Measurements from ENCODE around the gene CLASP1. TPM values are rescaled to one million over a fixed set of nuclear protein-coding genes. Genes with fewer than 3 reads are reported as not detected.

Gene CLASP1
- total RNA-seq, 2 experiments from 2014 or later: 60.3 to 61.4 TPM

DNA sequence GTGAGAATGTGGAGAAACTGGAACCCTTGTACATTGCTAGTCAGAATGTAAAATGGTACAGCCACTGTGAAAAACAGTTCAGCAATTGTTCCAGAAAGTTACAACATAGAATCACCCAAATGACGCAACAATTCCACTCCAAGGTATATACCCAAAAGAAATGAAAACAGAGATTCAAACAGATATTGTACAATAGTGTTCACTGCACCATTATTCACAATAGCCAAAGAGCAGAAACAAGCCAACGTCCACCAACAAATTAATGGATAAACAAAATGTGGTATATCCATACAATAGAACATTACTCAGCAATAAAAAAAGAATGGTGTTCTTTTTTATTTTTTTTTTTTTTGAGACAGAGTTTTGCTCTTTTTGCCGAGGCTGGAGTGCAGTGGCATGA lies 10.9 kb downstream of the CLASP1 start:
- peaks cover 22% of the 10 kb centered on the region for H3K36me3 Mint-ChIP-seq (ENCODE audit: low read depth)
- H3K4me3 Mint-ChIP-seq: no peak overlapping the region
- peaks cover 9% of the 10 kb centered on the region for H3K9me3 Mint-ChIP-seq
- DNase-seq (no peak), ATAC-seq (no peak)
- H3K4me1 Mint-ChIP-seq (ENCODE audit: low read depth): peaks cover 44% of the 10 kb centered on the region
- intact Hi-C loops (cut with micrococcal nuclease): no loop called here
- no peak overlapping the region for H3K27ac Mint-ChIP-seq
- TF ChIP-seq, protein P1, sequence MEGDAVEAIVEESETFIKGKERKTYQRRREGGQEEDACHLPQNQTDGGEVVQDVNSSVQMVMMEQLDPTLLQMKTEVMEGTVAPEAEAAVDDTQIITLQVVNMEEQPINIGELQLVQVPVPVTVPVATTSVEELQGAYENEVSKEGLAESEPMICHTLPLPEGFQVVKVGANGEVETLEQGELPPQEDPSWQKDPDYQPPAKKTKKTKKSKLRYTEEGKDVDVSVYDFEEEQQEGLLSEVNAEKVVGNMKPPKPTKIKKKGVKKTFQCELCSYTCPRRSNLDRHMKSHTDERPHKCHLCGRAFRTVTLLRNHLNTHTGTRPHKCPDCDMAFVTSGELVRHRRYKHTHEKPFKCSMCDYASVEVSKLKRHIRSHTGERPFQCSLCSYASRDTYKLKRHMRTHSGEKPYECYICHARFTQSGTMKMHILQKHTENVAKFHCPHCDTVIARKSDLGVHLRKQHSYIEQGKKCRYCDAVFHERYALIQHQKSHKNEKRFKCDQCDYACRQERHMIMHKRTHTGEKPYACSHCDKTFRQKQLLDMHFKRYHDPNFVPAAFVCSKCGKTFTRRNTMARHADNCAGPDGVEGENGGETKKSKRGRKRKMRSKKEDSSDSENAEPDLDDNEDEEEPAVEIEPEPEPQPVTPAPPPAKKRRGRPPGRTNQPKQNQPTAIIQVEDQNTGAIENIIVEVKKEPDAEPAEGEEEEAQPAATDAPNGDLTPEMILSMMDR (IDR thresholded peaks at IDR 0.05): no peak
- ChIA-PET CTCF (no interaction called here), POLR2A (no interaction called here)
- no peaks in the 10 kb centered on the region for H3K27me3 Mint-ChIP-seq

GRCh38 chr2:121635371-121635770 lies 13.9 kb downstream of the CLASP1 start:
- Mint-ChIP-seq H3K4me1 (ENCODE audit: low read depth) (peaks cover 35% of the 10 kb centered on the region), H3K9me3 (peaks cover 9% of the 10 kb centered on the region), H3K36me3 (ENCODE audit: low read depth) (peaks cover 19% of the 10 kb centered on the region), H3K27me3 (no peaks in the 10 kb centered on the region), H3K4me3 (no peak overlapping the region), H3K27ac (no peak overlapping the region)
- no peak for DNase-seq
- TF ChIP-seq, protein P1 (IDR thresholded peaks at IDR 0.05): no peak
- ChIA-PET POLR2A (interaction anchor here (1.0 to 2.4 kb wide), 3 partner anchors 9 to 104 kb away, joined by 4 to 7 read pairs (median 5); partner anchors contain the start of gene RNU4ATAC), CTCF (interaction anchor here (1.3 kb wide), 1 partner anchor 9 kb away, joined by 5 read pairs; no protein-coding TSS in a partner anchor)
- no peak for ATAC-seq
- intact Hi-C loops (cut with micrococcal nuclease): no loop called here

- peak overlapping the region; percentile 56 for H3K27ac Mint-ChIP-seq
- DNase-seq: peak; percentile 44
- peaks cover 34% of the 10 kb centered on the region for H3K4me1 Mint-ChIP-seq (ENCODE audit: low read depth)
- H3K36me3 Mint-ChIP-seq (ENCODE audit: low read depth): peaks cover 12% of the 10 kb centered on the region
- no peaks in the 10 kb centered on the region for H3K27me3 Mint-ChIP-seq
- TF ChIP-seq, protein P1 (IDR thresholded peaks at IDR 0.05): no peak
- peak; percentile 71 for ATAC-seq
- H3K9me3 Mint-ChIP-seq: peaks cover 6% of the 10 kb centered on the region
- H3K4me3 Mint-ChIP-seq: no peak overlapping the region
- ChIA-PET CTCF (interaction anchor here (1.2 to 1.3 kb wide), 3 partner anchors 8 to 14 kb away, joined by 4 to 5 read pairs (median 4); no protein-coding TSS in a partner anchor), POLR2A (interaction anchor here (1.0 to 2.4 kb wide), 4 partner anchors 12 to 104 kb away, joined by 3 to 7 read pairs (median 4); partner anchors contain the start of gene RNU4ATAC)
- intact Hi-C loops (cut with micrococcal nuclease): no loop called here
These were observed 14.6 kb downstream of the CLASP1 start for GRCh38 chr2:121634354-121635307.

DNA sequence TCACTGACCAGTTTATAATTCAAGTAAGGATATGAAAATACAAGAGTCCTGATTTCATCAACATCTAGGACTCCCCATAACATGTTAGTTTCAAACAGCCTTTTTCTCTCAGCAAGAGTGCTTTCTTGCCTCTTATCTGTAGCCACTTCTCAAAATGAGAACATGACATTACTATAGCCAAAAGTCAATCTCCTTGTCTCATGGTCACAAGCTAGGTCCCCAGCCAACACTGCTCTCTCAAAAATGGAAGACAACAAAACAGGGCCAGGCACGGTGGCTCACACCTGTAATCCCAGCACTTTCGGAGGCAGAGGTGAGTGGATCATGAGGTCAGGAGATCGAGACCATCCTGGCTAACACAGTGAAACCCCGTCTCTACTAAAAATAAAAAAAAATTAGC lies 15.8 kb downstream of the CLASP1 start:
- H3K4me1 Mint-ChIP-seq (ENCODE audit: low read depth): peaks cover 37% of the 10 kb centered on the region
- peaks cover 8% of the 10 kb centered on the region for H3K36me3 Mint-ChIP-seq (ENCODE audit: low read depth)
- DNase-seq (no peak), ATAC-seq (no peak)
- ChIA-PET POLR2A (interaction anchor here (2.0 to 2.4 kb wide), 2 partner anchors 15 to 102 kb away, joined by 5 to 7 read pairs; partner anchors contain the start of gene RNU4ATAC), CTCF (interaction anchor here (1.3 kb wide), 1 partner anchor 15 kb away, joined by 4 read pairs; no protein-coding TSS in a partner anchor)
- peaks cover 4% of the 10 kb centered on the region for H3K9me3 Mint-ChIP-seq
- TF ChIP-seq, protein P1 (IDR thresholded peaks at IDR 0.05): no peak
- H3K4me3 Mint-ChIP-seq: no peak overlapping the region
- H3K27me3 Mint-ChIP-seq: no peaks in the 10 kb centered on the region
- H3K27ac Mint-ChIP-seq: no peak overlapping the region
- intact Hi-C loops (cut with micrococcal nuclease): no loop called here
